GM11168 (cell line): ENCODE data around the gene DYNLL1.
"Not testable (repeated sequence)": the region's sequence is repeated elsewhere in the genome, so short reads cannot be mapped to it uniquely, and the experiment has no call there.

Experiments
- in situ Hi-C: fragments of 300-500 bp; cut with MboI; formaldehyde crosslinking; loops from one replicate; pipeline ENCODE4 v1.12.0; 2022; ENCODE audit warnings: low sequenced_read_pairs; ENCODE audit not compliant: unreplicated experiment

The DYNLL1 gene

GRCh38 chr12:120495731-120496412 is at the start of gene DYNLL1:
DYNLL1 (plus strand) TSS chr12:120496113; CDS start chr12:120496422, 309 bp downstream.
- in situ Hi-C loops: no loop called here

GRCh38 chr12:120446844-120447178 is 49.1 kb upstream of the DYNLL1 start:
- in situ Hi-C loops: not testable (repeated sequence)

- in situ Hi-C loops: no loop called here
Observed at GRCh38 chr12:120447992-120448391, 47.9 kb upstream of the DYNLL1 start.

- in situ Hi-C loops: not testable (repeated sequence)
Observed at GRCh38 chr12:120452524-120452923, 43.4 kb upstream of the DYNLL1 start.

GRCh38 chr12:120453060-120453750 is 42.7 kb upstream of the DYNLL1 start:
- in situ Hi-C loops: no loop called here

- in situ Hi-C loops: no loop called here
Observed at GRCh38 chr12:120453977-120454376, 41.9 kb upstream of the DYNLL1 start.

- in situ Hi-C loops: no loop called here
Observed at GRCh38 chr12:120455302-120455701, 40.6 kb upstream of the DYNLL1 start.

GRCh38 chr12:120457133-120457532 is 38.8 kb upstream of the DYNLL1 start:
- in situ Hi-C loops: no loop called here

- in situ Hi-C loops: no loop called here
Observed at GRCh38 chr12:120460157-120460556, 35.8 kb upstream of the DYNLL1 start.

- in situ Hi-C loops: no loop called here
Observed at GRCh38 chr12:120462099-120462640, 33.7 kb upstream of the DYNLL1 start.

GRCh38 chr12:120463712-120464111 is 32.2 kb upstream of the DYNLL1 start:
- in situ Hi-C loops: no loop called here

- in situ Hi-C loops: no loop called here
Observed at GRCh38 chr12:120465756-120466155, 30.2 kb upstream of the DYNLL1 start.

- in situ Hi-C loops: no loop called here
Observed at GRCh38 chr12:120466560-120467315, 29.2 kb upstream of the DYNLL1 start.

GRCh38 chr12:120467439-120467838 is 28.5 kb upstream of the DYNLL1 start:
- in situ Hi-C loops: no loop called here

- in situ Hi-C loops: no loop called here
Observed at GRCh38 chr12:120468325-120468820, 27.5 kb upstream of the DYNLL1 start.

GRCh38 chr12:120468821-120469449 is 27.0 kb upstream of the DYNLL1 start:
- in situ Hi-C loops: no loop called here

GRCh38 chr12:120469450-120470149 is 26.3 kb upstream of the DYNLL1 start, which contains the start of gene SRSF9:
SRSF9 (minus strand) TSS chr12:120469748; CDS start chr12:120469609, 139 bp downstream.
- in situ Hi-C loops: no loop called here

- in situ Hi-C loops: no loop called here
Observed at GRCh38 chr12:120470150-120470784, 25.6 kb upstream of the DYNLL1 start.

GRCh38 chr12:120472521-120472920 is 23.4 kb upstream of the DYNLL1 start:
- in situ Hi-C loops: no loop called here
